HEK293 (cell line): ENCODE results near the gene TLE1.

Experiments used
- ZNF133 ChIP-seq: fragments of 450-650 bp; formaldehyde crosslinking; IDR thresholded peaks from 2 replicates; pipeline ENCODE4 v1.5.1; 2016; ENCODE audit warnings: missing biosample characterization, missing genetic modification characterization
- ZNF274 ChIP-seq, 2 experiments: fragments of 200-500 bp in 1 of 2; fragments of 450-650 bp in 1 of 2; sonication (Bioruptor generic) in 1 of 2; formaldehyde crosslinking in 1 of 2; IDR thresholded peaks; 2 replicates each; pipeline versions ENCODE4 v1.5.1 to v1.6.1; 2014 to 2016; ENCODE audit warnings: borderline replicate concordance in 1 of 2, inconsistent platforms in 1 of 2, low read length in 1 of 2, missing biosample characterization in 1 of 2, missing genetic modification characterization in 1 of 2
- ZNF610 ChIP-seq: fragments of 450-650 bp; formaldehyde crosslinking; IDR thresholded peaks from 2 replicates; pipeline ENCODE4 v1.5.1; 2016; ENCODE audit warnings: missing biosample characterization, missing genetic modification characterization, borderline replicate concordance
- TF ChIP-seq, protein P1 (sequence below): fragments of 450-650 bp; formaldehyde crosslinking; IDR thresholded peaks from 2 replicates; pipeline ENCODE4 v1.5.1; 2016; ENCODE audit warnings: missing biosample characterization, missing genetic modification characterization

GRCh38 chr9:81614335-81614734 is 75.0 kb downstream of the TLE1 start:
- TF ChIP-seq, protein P1, sequence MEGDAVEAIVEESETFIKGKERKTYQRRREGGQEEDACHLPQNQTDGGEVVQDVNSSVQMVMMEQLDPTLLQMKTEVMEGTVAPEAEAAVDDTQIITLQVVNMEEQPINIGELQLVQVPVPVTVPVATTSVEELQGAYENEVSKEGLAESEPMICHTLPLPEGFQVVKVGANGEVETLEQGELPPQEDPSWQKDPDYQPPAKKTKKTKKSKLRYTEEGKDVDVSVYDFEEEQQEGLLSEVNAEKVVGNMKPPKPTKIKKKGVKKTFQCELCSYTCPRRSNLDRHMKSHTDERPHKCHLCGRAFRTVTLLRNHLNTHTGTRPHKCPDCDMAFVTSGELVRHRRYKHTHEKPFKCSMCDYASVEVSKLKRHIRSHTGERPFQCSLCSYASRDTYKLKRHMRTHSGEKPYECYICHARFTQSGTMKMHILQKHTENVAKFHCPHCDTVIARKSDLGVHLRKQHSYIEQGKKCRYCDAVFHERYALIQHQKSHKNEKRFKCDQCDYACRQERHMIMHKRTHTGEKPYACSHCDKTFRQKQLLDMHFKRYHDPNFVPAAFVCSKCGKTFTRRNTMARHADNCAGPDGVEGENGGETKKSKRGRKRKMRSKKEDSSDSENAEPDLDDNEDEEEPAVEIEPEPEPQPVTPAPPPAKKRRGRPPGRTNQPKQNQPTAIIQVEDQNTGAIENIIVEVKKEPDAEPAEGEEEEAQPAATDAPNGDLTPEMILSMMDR (tag by site-specific recombination) = no peak
- TF ChIP-seq ZNF610 (tag by site-specific recombination) (no peak), ZNF274 (IDR thresholded peaks at IDR 0.05; ENCODE audit: low read length) (no peak), ZNF274 (tag by site-specific recombination; IDR thresholded peaks at IDR 0.05; ENCODE audit: borderline replicate concordance) (no peak), ZNF133 (tag by site-specific recombination) (no peak)
